Osteoblast (primary cell): Measurements from ENCODE around the gene SOBP. TPM values are rescaled to one million over a fixed set of nuclear protein-coding genes. Genes with fewer than 3 reads are reported as not detected.
"Not testable (repeated sequence)": the region's sequence is repeated elsewhere in the genome, so short reads cannot be mapped to it uniquely, and the experiment has no call there.

Experiments used
- DNase-seq: peaks from one replicate; pipeline ENCODE4 v3.0.0; 2011; ENCODE audit warnings: low spot score, mixed read lengths; ENCODE audit not compliant: insufficient read length; ENCODE audit errors: missing footprints
- H2AFZ ChIP-seq: 2 replicates; pipeline ENCODE4 v1.6.0; 2011; ENCODE audit warnings: mild to moderate bottlenecking, low read length
- H3K27ac ChIP-seq: 2 replicates; pipeline ENCODE4 v1.5.1; 2011; ENCODE audit warnings: mild to moderate bottlenecking, low read depth, low read length, moderate library complexity
- H3K27me3 ChIP-seq: 2 replicates; pipeline ENCODE4 v1.6.0; 2012; ENCODE audit warnings: mild to moderate bottlenecking, control low read depth, inconsistent platforms, low read length, moderate library complexity; ENCODE audit not compliant: insufficient read depth
- H3K36me3 ChIP-seq: 2 replicates; pipeline ENCODE4 v1.5.1; 2011; ENCODE audit warnings: mild to moderate bottlenecking, low read length, control low read depth, moderate library complexity; ENCODE audit not compliant: insufficient read depth
- H3K4me1 ChIP-seq: 2 replicates; pipeline ENCODE4 v1.5.1; 2011; ENCODE audit warnings: mild to moderate bottlenecking, low read length, control low read depth, moderate library complexity; ENCODE audit not compliant: insufficient read depth
- H3K4me2 ChIP-seq: 2 replicates; pipeline ENCODE4 v1.6.0; 2011; ENCODE audit warnings: mild to moderate bottlenecking, low read length; ENCODE audit not compliant: insufficient read depth
- H3K4me3 ChIP-seq: fragments of 200-600 bp; sonication (generic); 3 replicates; pipeline ENCODE4 v1.5.1; 2012; ENCODE audit warnings: mild to moderate bottlenecking, low read length, inconsistent platforms; ENCODE audit not compliant: insufficient read depth
- H3K79me2 ChIP-seq: 2 replicates; pipeline ENCODE4 v1.6.0; 2012; ENCODE audit warnings: mild to moderate bottlenecking, low read length, control low read depth, inconsistent platforms; ENCODE audit not compliant: insufficient read depth
- H3K9me3 ChIP-seq: 2 replicates; pipeline ENCODE4 v1.5.1; 2011; ENCODE audit warnings: low read depth, low read length, control low read depth
- H4K20me1 ChIP-seq: 2 replicates; pipeline ENCODE4 v1.6.0; 2012; ENCODE audit warnings: mild to moderate bottlenecking, low read length, control low read depth; ENCODE audit not compliant: insufficient read depth
- total RNA-seq: library from RNA; depleted of rRNA; stranded (reverse); fragments of >200 nt; gene quantifications from 2 replicates; pipeline ENCODE4 v1.2.3, GENCODE V29; 2012
- TF ChIP-seq, protein P1 (sequence below): IDR thresholded peaks from 2 replicates; pipeline ENCODE4 v1.5.1; 2011; ENCODE audit warnings: mild to moderate bottlenecking, low read depth, low read length, moderate library complexity; ENCODE audit errors: extremely low read depth

Gene SOBP
- total RNA-seq, 1 donor: 3.6 TPM

DNA sequence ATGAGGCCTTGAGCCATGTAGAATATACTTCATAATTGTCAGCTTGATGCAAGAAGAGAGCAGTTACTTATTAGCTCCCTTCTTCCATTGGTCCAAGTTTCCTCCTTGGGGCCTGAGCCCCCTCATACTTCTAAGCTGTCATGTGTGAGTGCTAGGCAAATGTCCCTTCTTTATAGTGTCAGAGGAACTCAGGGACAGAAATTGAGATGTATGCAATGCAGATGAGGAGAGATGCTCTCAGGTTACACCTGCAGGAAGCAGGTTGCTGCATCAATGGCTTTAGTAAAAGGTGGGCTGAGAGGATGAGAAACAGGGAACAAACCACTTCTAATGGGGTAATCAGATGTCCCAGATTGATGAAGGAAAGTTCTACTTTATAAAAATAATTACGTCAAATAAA lies 23.9 kb upstream of the SOBP start:
- no peak for DNase-seq
- Histone ChIP-seq H3K79me2 (no peaks in the 10 kb centered on the region), H3K4me3 (no peak overlapping the region), H3K36me3 (no peaks in the 10 kb centered on the region), H3K9me3 (no peaks in the 10 kb centered on the region), H3K27me3 (peaks cover 4% of the 10 kb centered on the region), H3K27ac (no peak overlapping the region), H3K4me1 (no peaks in the 10 kb centered on the region), H2AFZ (no peak overlapping the region), H3K4me2 (no peak overlapping the region), H4K20me1 (no peaks in the 10 kb centered on the region)
- TF ChIP-seq, protein P1, sequence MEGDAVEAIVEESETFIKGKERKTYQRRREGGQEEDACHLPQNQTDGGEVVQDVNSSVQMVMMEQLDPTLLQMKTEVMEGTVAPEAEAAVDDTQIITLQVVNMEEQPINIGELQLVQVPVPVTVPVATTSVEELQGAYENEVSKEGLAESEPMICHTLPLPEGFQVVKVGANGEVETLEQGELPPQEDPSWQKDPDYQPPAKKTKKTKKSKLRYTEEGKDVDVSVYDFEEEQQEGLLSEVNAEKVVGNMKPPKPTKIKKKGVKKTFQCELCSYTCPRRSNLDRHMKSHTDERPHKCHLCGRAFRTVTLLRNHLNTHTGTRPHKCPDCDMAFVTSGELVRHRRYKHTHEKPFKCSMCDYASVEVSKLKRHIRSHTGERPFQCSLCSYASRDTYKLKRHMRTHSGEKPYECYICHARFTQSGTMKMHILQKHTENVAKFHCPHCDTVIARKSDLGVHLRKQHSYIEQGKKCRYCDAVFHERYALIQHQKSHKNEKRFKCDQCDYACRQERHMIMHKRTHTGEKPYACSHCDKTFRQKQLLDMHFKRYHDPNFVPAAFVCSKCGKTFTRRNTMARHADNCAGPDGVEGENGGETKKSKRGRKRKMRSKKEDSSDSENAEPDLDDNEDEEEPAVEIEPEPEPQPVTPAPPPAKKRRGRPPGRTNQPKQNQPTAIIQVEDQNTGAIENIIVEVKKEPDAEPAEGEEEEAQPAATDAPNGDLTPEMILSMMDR: no peak

DNA sequence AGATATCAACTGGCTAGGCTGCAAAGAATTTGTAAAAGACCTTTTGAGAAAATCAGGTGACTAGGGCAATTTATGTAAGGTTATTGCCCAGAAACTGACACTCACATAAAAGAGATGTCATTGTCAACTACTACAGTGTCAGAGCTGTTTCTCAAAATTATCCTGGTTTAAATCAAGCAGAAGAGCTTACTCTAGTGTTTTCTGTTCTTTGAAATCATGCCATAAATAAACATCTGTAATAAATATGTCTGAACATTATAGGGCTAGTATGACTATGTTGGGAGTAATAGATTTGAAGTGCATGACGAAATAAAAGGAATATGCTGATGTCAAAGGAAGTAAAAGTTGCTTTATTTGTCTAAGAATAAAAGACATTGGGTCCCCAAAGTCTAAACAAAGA lies 19.6 kb upstream of the SOBP start:
- Histone ChIP-seq H3K4me2 (no peak overlapping the region), H4K20me1 (no peaks in the 10 kb centered on the region), H3K27ac (no peak overlapping the region), H3K27me3 (peaks cover 10% of the 10 kb centered on the region), H2AFZ (no peak overlapping the region), H3K9me3 (no peaks in the 10 kb centered on the region), H3K4me1 (no peaks in the 10 kb centered on the region), H3K79me2 (no peaks in the 10 kb centered on the region), H3K36me3 (no peaks in the 10 kb centered on the region), H3K4me3 (no peak overlapping the region)
- TF ChIP-seq, protein P1: no peak
- no peak for DNase-seq

DNA sequence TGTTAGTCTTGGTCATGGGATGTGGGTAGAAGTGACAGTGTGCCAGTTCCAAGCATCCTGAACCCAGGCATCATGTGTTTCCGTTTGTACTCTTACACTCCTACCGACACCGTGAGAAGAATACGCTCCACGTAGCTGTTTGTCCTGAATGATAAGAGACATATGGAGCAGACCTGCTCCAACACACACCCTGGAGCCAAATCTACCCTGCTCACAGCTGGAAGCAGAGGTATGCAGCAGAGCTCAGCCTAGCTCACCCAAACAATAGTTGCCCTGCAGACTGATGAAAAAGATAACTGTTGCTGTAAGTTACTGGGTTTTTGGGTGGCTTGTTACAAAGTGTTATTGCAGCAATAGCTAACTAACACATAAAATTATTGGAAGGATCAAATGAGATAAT lies 16.3 kb upstream of the SOBP start:
- H3K4me2 ChIP-seq: no peak overlapping the region
- no peak overlapping the region for H3K27ac ChIP-seq
- DNase-seq: no peak
- H3K36me3 ChIP-seq: no peaks in the 10 kb centered on the region
- H3K4me1 ChIP-seq: no peaks in the 10 kb centered on the region
- no peak overlapping the region for H3K4me3 ChIP-seq
- peaks cover 9% of the 10 kb centered on the region for H3K27me3 ChIP-seq
- H3K9me3 ChIP-seq: no peaks in the 10 kb centered on the region
- TF ChIP-seq, protein P1: no peak
- H4K20me1 ChIP-seq: no peaks in the 10 kb centered on the region
- no peak overlapping the region for H2AFZ ChIP-seq
- no peaks in the 10 kb centered on the region for H3K79me2 ChIP-seq

DNA sequence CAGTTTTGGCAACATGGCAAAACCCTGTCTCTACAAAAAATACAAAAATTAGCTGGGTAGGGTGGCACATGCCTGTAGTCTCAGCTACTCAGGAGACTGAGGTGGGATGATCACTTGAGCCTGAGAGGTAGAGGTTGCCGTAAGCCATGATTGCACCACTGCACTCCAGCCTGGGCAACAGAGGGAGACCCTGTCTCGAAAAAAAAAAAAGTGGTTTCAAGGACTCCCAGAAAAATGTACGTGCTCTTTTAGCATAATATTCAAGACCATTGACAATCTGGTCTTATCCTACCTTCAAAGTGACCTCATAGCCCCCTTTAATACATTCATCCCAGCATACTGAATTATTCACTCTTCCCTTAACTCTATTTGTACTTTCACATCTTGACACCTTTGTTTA lies 14.6 kb upstream of the SOBP start:
- H3K4me3 ChIP-seq, H3K79me2 ChIP-seq, H3K4me2 ChIP-seq, H4K20me1 ChIP-seq, H2AFZ ChIP-seq, DNase-seq, H3K4me1 ChIP-seq, H3K36me3 ChIP-seq, H3K27ac ChIP-seq, H3K9me3 ChIP-seq: not testable (repeated sequence)
- peaks cover 14% of the 10 kb centered on the region for H3K27me3 ChIP-seq

DNA sequence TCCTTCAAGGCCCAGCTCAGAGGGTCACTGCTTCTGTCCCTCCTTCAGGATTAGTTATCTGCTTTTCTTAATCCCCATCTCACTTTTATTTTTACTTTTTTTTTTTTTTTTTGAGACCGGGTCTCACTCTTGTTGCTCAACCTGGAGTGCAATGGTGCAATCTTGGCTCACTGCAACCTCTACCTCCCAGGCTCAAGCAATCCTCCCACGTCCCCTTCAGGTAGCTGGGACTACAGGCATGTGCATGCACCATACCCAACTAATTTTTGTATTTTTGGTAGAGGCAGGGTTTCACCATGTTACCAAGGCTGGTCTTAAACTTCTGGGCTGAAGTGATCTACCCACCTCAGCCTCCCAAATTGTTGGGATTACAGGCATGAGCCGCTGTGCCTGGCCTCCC lies 14.1 kb upstream of the SOBP start:
- H4K20me1 ChIP-seq, H3K4me2 ChIP-seq, H3K4me1 ChIP-seq, H3K27ac ChIP-seq, H3K4me3 ChIP-seq, H3K9me3 ChIP-seq, DNase-seq, H3K79me2 ChIP-seq, H3K36me3 ChIP-seq, H2AFZ ChIP-seq: not testable (repeated sequence)
- H3K27me3 ChIP-seq: peaks cover 19% of the 10 kb centered on the region
